Prostate gland (tissue), 2 donors: ENCODE results near the gene SLC6A14. TPM values are rescaled to one million over a fixed set of nuclear protein-coding genes. Genes with fewer than 3 reads are reported as not detected.

Source experiments
- DNase-seq: peaks from one replicate; pipeline ENCODE4 v3.0.0-alpha.2; 2019; ENCODE audit warnings: low spot score
- H3K27ac ChIP-seq, 2 donors: fragments of 200-600 bp; sonication (generic); 2 replicates each; pipeline ENCODE4 v1.5.1; 2017 to 2019
- H3K27me3 ChIP-seq: fragments of 200-600 bp; sonication (generic); replicated peaks from 2 replicates; pipeline ENCODE4 v1.5.1; 2019; ENCODE audit not compliant: insufficient read depth
- H3K36me3 ChIP-seq, 2 donors: fragments of 200-600 bp; sonication (generic); 1 replicate in 1 of 2; 2 replicates in 1 of 2; pipeline versions ENCODE4 v1.5.1 to v1.8.1; 2017 to 2019
- H3K4me1 ChIP-seq: fragments of 200-600 bp; sonication (generic); replicated peaks from 2 replicates; pipeline ENCODE4 v1.5.1; 2019
- H3K4me3 ChIP-seq, 2 donors: fragments of 200-600 bp; sonication (generic); 2 replicates each; pipeline ENCODE4 v1.5.1; 2017 to 2019
- H3K9me3 ChIP-seq: fragments of 200-600 bp; sonication (generic); 2 replicates; pipeline ENCODE4 v1.5.1; 2017
- POLR2A ChIP-seq: fragments of 450-650 bp; IDR thresholded peaks from one replicate; pipeline ENCODE4 v1.6.1; 2016; ENCODE audit warnings: antibody characterized with exemption, mild to moderate bottlenecking
- POLR2AphosphoS5 ChIP-seq: sonication (generic); formaldehyde crosslinking; IDR thresholded peaks from one replicate; pipeline ENCODE4 v1.6.1; 2017; ENCODE audit warnings: antibody characterized with exemption
- intact Hi-C: fragments of 100-400 bp; cut with DNase I; formaldehyde crosslinking; loops from one replicate; pipeline ENCODE4 v1.14.2; 2022
- small RNA-seq, 2 donors: library from RNA; depleted of rRNA; stranded (forward); fragments of <200 nt; gene quantifications; one replicate each; pipeline ENCODE3, GENCODE V24; 2016
- total RNA-seq, 2 donors: library from RNA; depleted of rRNA; stranded (reverse); fragments of >200 nt; gene quantifications; one replicate each; pipeline ENCODE4 v1.1.0, GENCODE V29; 2016
- TF ChIP-seq, protein P1 (sequence below), 4 experiments: fragments of 200-600 bp in 2 of 4; fragments of 450-650 bp in 2 of 4; sonication (generic) in 2 of 4; IDR thresholded peaks; 1 replicate in 3 of 4; 2 replicates in 1 of 4; pipeline ENCODE4 v1.5.1; 2016 to 2019; ENCODE audit warnings: antibody characterized with exemption in 4 of 4, mild to moderate bottlenecking in 2 of 4, moderate library complexity in 2 of 4

SLC6A14 gene
- total RNA-seq, 2 donors from 2014 or later, result 0.11 to 0.73 TPM

DNA sequence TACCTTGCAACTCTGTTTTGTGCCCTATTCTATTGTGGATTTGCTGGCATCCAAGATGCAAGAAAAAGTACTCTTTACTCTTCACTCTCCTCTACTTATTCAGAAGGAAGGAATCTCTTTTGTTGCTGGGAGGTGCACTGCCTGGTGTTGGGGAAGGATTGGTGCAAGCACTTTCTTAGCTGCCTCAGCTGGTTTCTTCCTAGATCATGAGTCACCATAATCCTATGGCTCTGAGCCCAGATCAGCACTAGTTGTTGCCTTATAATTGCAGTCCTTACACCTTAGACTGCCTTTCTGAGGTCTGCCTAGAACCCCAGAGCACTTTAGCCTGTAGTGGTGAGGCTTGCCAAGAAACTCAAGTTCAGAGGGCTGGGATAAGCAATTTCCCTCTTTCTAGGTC, 63.4 kb downstream of the SLC6A14 start:
- H3K4me3 ChIP-seq, result no peak overlapping the region
- no peak for DNase-seq
- H3K27me3 ChIP-seq, result no peaks in the 10 kb centered on the region
- intact Hi-C loops, result no loop called here
- H3K4me1 ChIP-seq, result no peaks in the 10 kb centered on the region
- no peaks in the 10 kb centered on the region for H3K36me3 ChIP-seq
- TF ChIP-seq POLR2AphosphoS5 (no peak), POLR2A (no peak)
- TF ChIP-seq, protein P1, sequence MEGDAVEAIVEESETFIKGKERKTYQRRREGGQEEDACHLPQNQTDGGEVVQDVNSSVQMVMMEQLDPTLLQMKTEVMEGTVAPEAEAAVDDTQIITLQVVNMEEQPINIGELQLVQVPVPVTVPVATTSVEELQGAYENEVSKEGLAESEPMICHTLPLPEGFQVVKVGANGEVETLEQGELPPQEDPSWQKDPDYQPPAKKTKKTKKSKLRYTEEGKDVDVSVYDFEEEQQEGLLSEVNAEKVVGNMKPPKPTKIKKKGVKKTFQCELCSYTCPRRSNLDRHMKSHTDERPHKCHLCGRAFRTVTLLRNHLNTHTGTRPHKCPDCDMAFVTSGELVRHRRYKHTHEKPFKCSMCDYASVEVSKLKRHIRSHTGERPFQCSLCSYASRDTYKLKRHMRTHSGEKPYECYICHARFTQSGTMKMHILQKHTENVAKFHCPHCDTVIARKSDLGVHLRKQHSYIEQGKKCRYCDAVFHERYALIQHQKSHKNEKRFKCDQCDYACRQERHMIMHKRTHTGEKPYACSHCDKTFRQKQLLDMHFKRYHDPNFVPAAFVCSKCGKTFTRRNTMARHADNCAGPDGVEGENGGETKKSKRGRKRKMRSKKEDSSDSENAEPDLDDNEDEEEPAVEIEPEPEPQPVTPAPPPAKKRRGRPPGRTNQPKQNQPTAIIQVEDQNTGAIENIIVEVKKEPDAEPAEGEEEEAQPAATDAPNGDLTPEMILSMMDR (IDR thresholded peaks at IDR 0.05), result no peak
- no peak overlapping the region for H3K27ac ChIP-seq
- no peaks in the 10 kb centered on the region for H3K9me3 ChIP-seq

Small RNA genes lying within 50 kb of the gene (small RNA-seq; reads per million reads assigned to genes)
- 0 to 0.09 reads per million in 2 donors for gene RNU6-154P

Other genes starting within 250 kb of the SLC6A14 start
- 1 to 10 TPM in 1 of 2 donors, not detected in 1; 5.6 TPM for gene CT83, start 26.4 kb downstream of the SLC6A14 start, total RNA-seq